K562 (cell line): ENCODE data around the gene TMEM88. TPM values are rescaled to one million over a fixed set of nuclear protein-coding genes. Genes with fewer than 3 reads are reported as not detected.

Source experiments
- ARID1B ChIP-seq: fragments of 450-650 bp; IDR thresholded peaks from 2 replicates; pipeline ENCODE4 v1.6.1; 2016; ENCODE audit warnings: antibody characterized with exemption, mild to moderate bottlenecking, inconsistent platforms
- ESRRB ChIP-seq: fragments of 250-450 bp; sonication (Bioruptor Pico); IDR thresholded peaks from 2 replicates; pipeline ENCODE4 v1.5.0; 2020; ENCODE audit warnings: mild to moderate bottlenecking, moderate library complexity, borderline replicate concordance
- KDM4B ChIP-seq, 2 experiments: fragments of 450-650 bp in 1 of 2; sonication (generic) in 1 of 2; IDR thresholded peaks; 2 replicates each; pipeline ENCODE4 v1.6.1; 2016 to 2017; ENCODE audit warnings: borderline replicate concordance in 2 of 2, antibody characterized with exemption in 1 of 2, low read depth in 1 of 2, mild to moderate bottlenecking in 1 of 2
- KLF16 ChIP-seq: IDR thresholded peaks from 2 replicates; pipeline ENCODE4 v1.6.1; 2016; ENCODE audit warnings: antibody characterized with exemption
- PHF21A ChIP-seq: fragments of 450-650 bp; IDR thresholded peaks from 2 replicates; pipeline ENCODE4 v1.6.1; 2017; ENCODE audit warnings: low read depth, borderline replicate concordance
- PHF8 ChIP-seq: fragments of 200-600 bp; sonication (generic); IDR thresholded peaks from 2 replicates; pipeline ENCODE4 v1.6.1; 2012; ENCODE audit warnings: mixed run types, mild to moderate bottlenecking, inconsistent platforms, low read length, moderate library complexity, borderline replicate concordance
- TAF1 ChIP-seq: IDR thresholded peaks from 2 replicates; pipeline ENCODE4 v1.6.1; 2011; ENCODE audit warnings: mild to moderate bottlenecking, low read length, moderate library complexity; ENCODE audit not compliant: insufficient read depth, control insufficient read depth, severe bottlenecking; ENCODE audit errors: extremely low read depth
- YBX1 ChIP-seq: fragments of 450-650 bp; IDR thresholded peaks from 2 replicates; pipeline ENCODE4 v1.7.1; 2016; ENCODE audit warnings: mild to moderate bottlenecking
- YY1 ChIP-seq, 3 experiments: IDR thresholded peaks; 2 replicates each; pipeline ENCODE4 v1.6.1; 2011; ENCODE audit warnings: low read length in 2 of 3, mild to moderate bottlenecking in 2 of 3, moderate library complexity in 2 of 3, borderline replicate concordance in 1 of 3, control low read depth in 1 of 3, low read depth in 1 of 3; ENCODE audit not compliant: insufficient read depth in 3 of 3, insufficient replicate concordance in 2 of 3, control insufficient read depth in 1 of 3, insufficient read length in 1 of 3; ENCODE audit errors: extremely low read depth in 1 of 3
- ZBTB7A ChIP-seq: IDR thresholded peaks from 2 replicates; pipeline ENCODE4 v1.6.1; 2011; ENCODE audit warnings: low read depth, mild to moderate bottlenecking, low read length, moderate library complexity, borderline replicate concordance; ENCODE audit not compliant: control insufficient read depth
- ZNF23 ChIP-seq: fragments of 250-450 bp; sonication (Bioruptor Pico); IDR thresholded peaks from 2 replicates; pipeline ENCODE4 v1.4.0; 2020; ENCODE audit warnings: mild to moderate bottlenecking
- polyA plus RNA-seq, 8 experiments: library from polyadenylated mRNA; depleted of rRNA in 4 of 8; stranded (reverse) in 5 of 8; unstranded in 3 of 8; fragments of >200 nt; fragmentation: Nextera tagmentation in 2 of 8; fragmentation: Illumina TruSeq in 1 of 8; extraction: Ambion mirVana in 2 of 8; extraction: Trizol in 1 of 8; gene quantifications; 2 replicates each; pipeline versions ENCODE4 v1.2.1 to v1.2.3, GENCODE V29; 2011 to 2014; ENCODE audit warnings: inconsistent platforms in 1 of 8, missing spikeins in 1 of 8
- total RNA-seq, 7 experiments: library from RNA; depleted of rRNA in 6 of 7; stranded (reverse); fragments of >200 nt in 6 of 7; fragmentation: Illumina TruSeq in 2 of 7; extraction: Trizol in 2 of 7; gene quantifications; 2 replicates each; pipeline versions ENCODE4 v1.2.1 to v1.2.3, GENCODE V29; 2011 to 2021; ENCODE audit warnings: low replicate concordance in 1 of 7
- TF ChIP-seq, protein P1 (sequence below): fragments of 450-650 bp; formaldehyde crosslinking; IDR thresholded peaks from 2 replicates; pipeline ENCODE4 v1.4.0; 2020; ENCODE audit warnings: mild to moderate bottlenecking, moderate library complexity
- TF ChIP-seq, protein P2 (sequence below): sonication (generic); formaldehyde crosslinking; IDR thresholded peaks from 2 replicates; pipeline ENCODE4 v1.8.1; 2023; ENCODE audit warnings: missing genetic modification reagents, mild to moderate bottlenecking, borderline replicate concordance
- TF ChIP-seq, protein P3 (sequence below): fragments of 250-450 bp; sonication (Bioruptor Pico); IDR thresholded peaks from 2 replicates; pipeline ENCODE4 v1.4.0; 2020
- TF ChIP-seq, protein P4 (sequence below): fragments of 450-650 bp; formaldehyde crosslinking; conservative IDR thresholded peaks from 2 replicates; pipeline ENCODE4 v1.4.0; 2022; ENCODE audit warnings: mild to moderate bottlenecking, missing genetic modification characterization

Gene TMEM88
- total and polyA plus RNA-seq, 9 of the 15 experiments (the other 6 are each of a cell fraction or from before 2014, with no cell fraction given): 0.10 to 1.4 (median 0.36) TPM; not detected in 3

DNA sequence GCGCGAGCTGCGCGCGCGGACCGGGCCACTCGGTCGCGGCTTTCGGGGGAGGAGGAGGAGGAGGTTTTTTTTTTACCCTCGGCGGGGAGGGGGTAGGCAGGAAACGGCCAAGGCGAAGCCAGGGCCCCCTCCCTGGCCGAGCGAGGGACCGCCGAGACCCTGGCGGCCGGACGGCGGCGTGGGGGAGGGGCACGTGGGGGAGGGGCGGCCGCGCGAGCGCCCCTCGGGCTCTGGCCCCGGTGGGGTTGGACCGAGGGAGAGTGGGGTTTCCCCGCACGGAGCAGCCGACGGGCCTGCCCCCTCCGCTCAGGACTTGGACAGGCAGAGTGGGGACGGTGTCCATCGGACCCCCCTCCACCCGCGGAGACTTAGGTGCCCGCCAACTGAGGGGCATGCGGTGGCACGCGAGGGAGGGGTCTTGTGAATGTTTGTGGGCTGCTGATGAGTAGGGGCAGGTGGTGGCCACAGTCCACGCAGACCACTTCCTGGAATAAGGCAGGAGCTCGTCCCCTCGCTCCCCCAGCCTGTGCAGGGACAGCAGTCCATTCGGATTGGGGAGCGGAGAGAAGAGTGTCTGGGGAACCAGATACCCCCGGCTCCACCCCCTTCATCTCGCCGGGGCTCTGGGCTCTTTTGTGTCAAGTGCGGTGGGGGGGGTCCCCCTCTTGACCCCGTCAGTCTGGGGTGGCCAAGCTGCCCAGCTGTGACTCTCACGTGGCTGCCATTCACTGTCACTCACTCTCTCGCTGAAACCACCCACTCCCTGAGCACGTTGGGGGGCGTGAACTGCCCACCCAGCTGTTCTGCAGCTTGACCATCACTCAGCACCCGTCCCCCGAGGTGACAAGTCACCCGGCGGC lies 30.7 kb downstream of the TMEM88 start (continued):
- TF ChIP-seq, protein P1, sequence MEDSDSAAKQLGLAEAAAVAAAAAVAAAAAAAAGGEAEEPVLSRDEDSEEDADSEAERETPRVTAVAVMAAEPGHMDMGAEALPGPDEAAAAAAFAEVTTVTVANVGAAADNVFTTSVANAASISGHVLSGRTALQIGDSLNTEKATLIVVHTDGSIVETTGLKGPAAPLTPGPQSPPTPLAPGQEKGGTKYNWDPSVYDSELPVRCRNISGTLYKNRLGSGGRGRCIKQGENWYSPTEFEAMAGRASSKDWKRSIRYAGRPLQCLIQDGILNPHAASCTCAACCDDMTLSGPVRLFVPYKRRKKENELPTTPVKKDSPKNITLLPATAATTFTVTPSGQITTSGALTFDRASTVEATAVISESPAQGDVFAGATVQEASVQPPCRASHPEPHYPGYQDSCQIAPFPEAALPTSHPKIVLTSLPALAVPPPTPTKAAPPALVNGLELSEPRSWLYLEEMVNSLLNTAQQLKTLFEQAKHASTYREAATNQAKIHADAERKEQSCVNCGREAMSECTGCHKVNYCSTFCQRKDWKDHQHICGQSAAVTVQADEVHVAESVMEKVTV: no peak
- no peak for TF ChIP-seq KDM4B (IDR thresholded peaks at IDR 0.05; ENCODE audit: borderline replicate concordance in 2 of 2, low read depth in 1 of 2)
- TF ChIP-seq ZNF23 (CRISPR knock-in tag): no peak
- TF ChIP-seq PHF21A: no peak
- TF ChIP-seq YBX1: no peak
- TF ChIP-seq, protein P2, sequence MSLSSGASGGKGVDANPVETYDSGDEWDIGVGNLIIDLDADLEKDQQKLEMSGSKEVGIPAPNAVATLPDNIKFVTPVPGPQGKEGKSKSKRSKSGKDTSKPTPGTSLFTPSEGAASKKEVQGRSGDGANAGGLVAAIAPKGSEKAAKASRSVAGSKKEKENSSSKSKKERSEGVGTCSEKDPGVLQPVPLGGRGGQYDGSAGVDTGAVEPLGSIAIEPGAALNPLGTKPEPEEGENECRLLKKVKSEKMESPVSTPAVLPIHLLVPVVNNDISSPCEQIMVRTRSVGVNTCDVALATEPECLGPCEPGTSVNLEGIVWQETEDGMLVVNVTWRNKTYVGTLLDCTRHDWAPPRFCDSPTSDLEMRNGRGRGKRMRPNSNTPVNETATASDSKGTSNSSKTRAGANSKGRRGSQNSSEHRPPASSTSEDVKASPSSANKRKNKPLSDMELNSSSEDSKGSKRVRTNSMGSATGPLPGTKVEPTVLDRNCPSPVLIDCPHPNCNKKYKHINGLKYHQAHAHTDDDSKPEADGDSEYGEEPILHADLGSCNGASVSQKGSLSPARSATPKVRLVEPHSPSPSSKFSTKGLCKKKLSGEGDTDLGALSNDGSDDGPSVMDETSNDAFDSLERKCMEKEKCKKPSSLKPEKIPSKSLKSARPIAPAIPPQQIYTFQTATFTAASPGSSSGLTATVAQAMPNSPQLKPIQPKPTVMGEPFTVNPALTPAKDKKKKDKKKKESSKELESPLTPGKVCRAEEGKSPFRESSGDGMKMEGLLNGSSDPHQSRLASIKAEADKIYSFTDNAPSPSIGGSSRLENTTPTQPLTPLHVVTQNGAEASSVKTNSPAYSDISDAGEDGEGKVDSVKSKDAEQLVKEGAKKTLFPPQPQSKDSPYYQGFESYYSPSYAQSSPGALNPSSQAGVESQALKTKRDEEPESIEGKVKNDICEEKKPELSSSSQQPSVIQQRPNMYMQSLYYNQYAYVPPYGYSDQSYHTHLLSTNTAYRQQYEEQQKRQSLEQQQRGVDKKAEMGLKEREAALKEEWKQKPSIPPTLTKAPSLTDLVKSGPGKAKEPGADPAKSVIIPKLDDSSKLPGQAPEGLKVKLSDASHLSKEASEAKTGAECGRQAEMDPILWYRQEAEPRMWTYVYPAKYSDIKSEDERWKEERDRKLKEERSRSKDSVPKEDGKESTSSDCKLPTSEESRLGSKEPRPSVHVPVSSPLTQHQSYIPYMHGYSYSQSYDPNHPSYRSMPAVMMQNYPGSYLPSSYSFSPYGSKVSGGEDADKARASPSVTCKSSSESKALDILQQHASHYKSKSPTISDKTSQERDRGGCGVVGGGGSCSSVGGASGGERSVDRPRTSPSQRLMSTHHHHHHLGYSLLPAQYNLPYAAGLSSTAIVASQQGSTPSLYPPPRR (CRISPR knock-in tag): no peak
- peak; percentile 22 for TF ChIP-seq TAF1
- TF ChIP-seq ESRRB: no peak
- no peak for TF ChIP-seq KLF16
- peak; percentile 50; the same call in 1 of the 2 replicates for TF ChIP-seq PHF8
- 0 out of 2 replicates have a peak, but pooled peaks have one; percentile 8 for TF ChIP-seq ARID1B
- TF ChIP-seq, protein P3, sequence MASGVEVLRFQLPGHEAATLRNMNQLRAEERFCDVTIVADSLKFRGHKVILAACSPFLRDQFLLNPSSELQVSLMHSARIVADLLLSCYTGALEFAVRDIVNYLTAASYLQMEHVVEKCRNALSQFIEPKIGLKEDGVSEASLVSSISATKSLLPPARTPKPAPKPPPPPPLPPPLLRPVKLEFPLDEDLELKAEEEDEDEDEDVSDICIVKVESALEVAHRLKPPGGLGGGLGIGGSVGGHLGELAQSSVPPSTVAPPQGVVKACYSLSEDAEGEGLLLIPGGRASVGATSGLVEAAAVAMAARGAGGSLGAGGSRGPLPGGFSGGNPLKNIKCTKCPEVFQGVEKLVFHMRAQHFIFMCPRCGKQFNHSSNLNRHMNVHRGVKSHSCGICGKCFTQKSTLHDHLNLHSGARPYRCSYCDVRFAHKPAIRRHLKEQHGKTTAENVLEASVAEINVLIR: 0 out of 2 replicates have a peak, but pooled peaks have one; percentile 22
- peak; percentile 90 for TF ChIP-seq ZBTB7A
- TF ChIP-seq, protein P4, sequence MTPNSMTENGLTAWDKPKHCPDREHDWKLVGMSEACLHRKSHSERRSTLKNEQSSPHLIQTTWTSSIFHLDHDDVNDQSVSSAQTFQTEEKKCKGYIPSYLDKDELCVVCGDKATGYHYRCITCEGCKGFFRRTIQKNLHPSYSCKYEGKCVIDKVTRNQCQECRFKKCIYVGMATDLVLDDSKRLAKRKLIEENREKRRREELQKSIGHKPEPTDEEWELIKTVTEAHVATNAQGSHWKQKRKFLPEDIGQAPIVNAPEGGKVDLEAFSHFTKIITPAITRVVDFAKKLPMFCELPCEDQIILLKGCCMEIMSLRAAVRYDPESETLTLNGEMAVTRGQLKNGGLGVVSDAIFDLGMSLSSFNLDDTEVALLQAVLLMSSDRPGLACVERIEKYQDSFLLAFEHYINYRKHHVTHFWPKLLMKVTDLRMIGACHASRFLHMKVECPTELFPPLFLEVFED (CRISPR knock-in tag): no peak
- peak in 1 of 3 experiments; percentile 7 for TF ChIP-seq YY1 (IDR thresholded peaks at IDR 0.05; ENCODE audit: borderline replicate concordance in 1 of 3, control insufficient read depth in 1 of 3, extremely low read depth in 1 of 3, insufficient read depth in 3 of 3, insufficient read length in 1 of 3, insufficient replicate concordance in 2 of 3, low read depth in 1 of 3, low read length in 2 of 3)
